Kidney (tissue), 14 donors: ENCODE data around the gene XAB2. TPM values are rescaled to one million over a fixed set of nuclear protein-coding genes. Genes with fewer than 3 reads are reported as not detected.

Source experiments
- DNase-seq, 5 donors: peaks; one replicate each; pipeline ENCODE4 v3.0.0-alpha.2; 2013 to 2020
- FAIRE-seq: peaks from 2 replicates; lab custom pipeline; 2012; peaks lifted over from hg19 to GRCh38; lab: Jason Lieb, UNC
- H3K27ac ChIP-seq, 2 donors: one replicate each; pipeline ENCODE4 v1.7.0; 2013; ENCODE audit warnings: low read depth in 2 of 2, low read length in 2 of 2, inconsistent platforms in 1 of 2
- H3K27me3 ChIP-seq: one replicate; pipeline ENCODE4 v1.7.1; 2013; ENCODE audit warnings: low read length, inconsistent platforms; ENCODE audit not compliant: control insufficient read depth, insufficient read depth
- H3K36me3 ChIP-seq, 3 donors: one replicate each; pipeline versions ENCODE4 v1.7.0 to v1.7.1; 2013; ENCODE audit warnings: low read length in 3 of 3, control low read depth in 1 of 3, inconsistent platforms in 1 of 3; ENCODE audit not compliant: insufficient read depth in 3 of 3, control insufficient read depth in 2 of 3
- H3K4me1 ChIP-seq, 3 donors: one replicate each; pipeline versions ENCODE4 v1.7.0 to v1.7.1; 2013; ENCODE audit warnings: low read length in 3 of 3, inconsistent platforms in 1 of 3, low read depth in 1 of 3; ENCODE audit not compliant: control insufficient read depth in 2 of 3, insufficient read depth in 2 of 3
- H3K4me3 ChIP-seq, 3 donors: one replicate each; pipeline versions ENCODE4 v1.7.0 to v1.8.1; 2013; ENCODE audit warnings: low read length in 3 of 3, control low read depth in 1 of 3, inconsistent platforms in 1 of 3
- H3K9ac ChIP-seq, 3 donors: one replicate each; pipeline versions ENCODE4 v1.7.0 to v1.7.1; 2013; ENCODE audit warnings: low read length in 3 of 3, control low read depth in 1 of 3, inconsistent platforms in 1 of 3
- H3K9me3 ChIP-seq, 3 donors: one replicate each; pipeline versions ENCODE4 v1.7.0 to v1.7.1; 2013; ENCODE audit warnings: low read length in 3 of 3, control low read depth in 1 of 3, inconsistent platforms in 1 of 3; ENCODE audit not compliant: control insufficient read depth in 2 of 3, insufficient read depth in 1 of 3
- intact Hi-C: fragments of 100-400 bp; cut with DNase I; formaldehyde crosslinking; loops from one replicate; pipeline ENCODE4 v1.11.1; 2022
- polyA plus RNA-seq: library from polyadenylated mRNA; stranded (reverse); fragments of 350-450 nt; fragmentation: Illumina TruSeq; extraction: RNeasy Lipid Tissue Mini Kit (QIAGEN cat#74804); gene quantifications from one replicate; pipeline ENCODE4 v1.2.3, GENCODE V29; 2014; ENCODE audit warnings: low read depth, low replicate concordance; ENCODE audit not compliant: insufficient read depth
- total RNA-seq: library from RNA; stranded (reverse); fragmentation: NEBNext Ultra II Directional; extraction: Animal tissue kit (Norgen Biotek cat#: 25700); gene quantifications from one replicate; pipeline ENCODE4 v1.2.1, GENCODE V29; 2021
- TF ChIP-seq, protein P1 (sequence below): IDR thresholded peaks from 3 replicates; pipeline ENCODE4 v1.5.1; 2012; ENCODE audit warnings: mild to moderate bottlenecking, moderate library complexity, borderline replicate concordance; ENCODE audit not compliant: insufficient read depth; ENCODE audit errors: extremely low read depth
- donor health status: control.
- donor health status: control.
- donor health status: control.
- donor health status: control.
- donor health status: control.
- donor health status: DM: yes; HTN: yes; CAD: no.
- donor health status: Normal renal cell carcinoma (clear cell type).

The XAB2 gene
- total and polyA plus RNA-seq, 2 donors from 2014 or later: 34.2 to 44.4 TPM

DNA sequence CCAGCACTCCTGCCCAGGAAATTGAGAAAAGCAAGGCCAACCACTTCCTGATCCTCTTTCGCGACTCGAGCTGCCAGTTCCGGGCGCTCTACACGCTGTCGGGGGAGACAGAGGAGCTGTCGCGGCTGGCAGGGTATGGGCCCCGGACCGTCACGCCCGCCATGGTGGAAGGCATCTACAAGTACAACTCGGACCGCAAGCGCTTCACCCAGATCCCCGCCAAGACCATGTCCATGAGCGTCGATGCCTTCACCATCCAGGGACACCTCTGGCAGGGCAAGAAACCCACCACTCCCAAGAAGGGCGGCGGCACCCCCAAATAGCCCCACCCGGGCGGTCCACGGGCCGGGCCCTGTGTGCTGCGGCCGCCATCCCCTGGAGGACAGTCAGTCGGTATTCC is 11.6 kb downstream of the XAB2 start:
- peak overlapping the region; percentile 93 to 97 for H3K27ac ChIP-seq

DNA sequence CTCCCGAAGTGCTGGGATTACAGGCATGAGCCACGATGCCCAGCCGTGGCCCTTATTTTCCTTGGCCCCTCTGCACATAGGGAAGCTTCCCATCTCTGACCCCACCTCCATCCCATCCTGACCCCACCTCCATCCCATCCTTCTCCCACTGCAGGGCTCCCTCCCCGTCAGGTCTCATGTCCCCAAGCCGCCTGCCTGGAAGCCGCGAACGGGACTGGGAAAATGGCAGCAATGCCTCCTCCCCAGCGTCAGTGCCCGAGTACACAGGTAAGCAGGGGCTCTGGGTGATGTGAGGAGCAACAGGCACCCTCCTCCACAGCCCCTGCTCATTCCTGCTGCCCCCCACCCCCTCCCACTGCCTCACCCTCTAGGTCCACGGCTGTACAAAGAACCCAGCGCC is 12.2 kb downstream of the XAB2 start:
- FAIRE-seq: no peak

More for the DNA sequence above, 11.6 kb downstream of the XAB2 start:
- intact Hi-C loops: no loop called here
- peak overlapping the region in 1 of 3 donors; percentile 58 for H3K9ac ChIP-seq
- DNase-seq (no peak), FAIRE-seq (no peak)
- H3K9me3 ChIP-seq: no peaks in the 10 kb centered on the region
- peaks cover 0 to 27% (median 12%) of the 10 kb centered on the region in 3 donors for H3K4me1 ChIP-seq
- H3K27me3 ChIP-seq: no peaks in the 10 kb centered on the region
- peaks cover under 1 to 23% (median 16%) of the 10 kb centered on the region in 3 donors for H3K36me3 ChIP-seq
- no peak overlapping the region for H3K4me3 ChIP-seq
- TF ChIP-seq, protein P1, sequence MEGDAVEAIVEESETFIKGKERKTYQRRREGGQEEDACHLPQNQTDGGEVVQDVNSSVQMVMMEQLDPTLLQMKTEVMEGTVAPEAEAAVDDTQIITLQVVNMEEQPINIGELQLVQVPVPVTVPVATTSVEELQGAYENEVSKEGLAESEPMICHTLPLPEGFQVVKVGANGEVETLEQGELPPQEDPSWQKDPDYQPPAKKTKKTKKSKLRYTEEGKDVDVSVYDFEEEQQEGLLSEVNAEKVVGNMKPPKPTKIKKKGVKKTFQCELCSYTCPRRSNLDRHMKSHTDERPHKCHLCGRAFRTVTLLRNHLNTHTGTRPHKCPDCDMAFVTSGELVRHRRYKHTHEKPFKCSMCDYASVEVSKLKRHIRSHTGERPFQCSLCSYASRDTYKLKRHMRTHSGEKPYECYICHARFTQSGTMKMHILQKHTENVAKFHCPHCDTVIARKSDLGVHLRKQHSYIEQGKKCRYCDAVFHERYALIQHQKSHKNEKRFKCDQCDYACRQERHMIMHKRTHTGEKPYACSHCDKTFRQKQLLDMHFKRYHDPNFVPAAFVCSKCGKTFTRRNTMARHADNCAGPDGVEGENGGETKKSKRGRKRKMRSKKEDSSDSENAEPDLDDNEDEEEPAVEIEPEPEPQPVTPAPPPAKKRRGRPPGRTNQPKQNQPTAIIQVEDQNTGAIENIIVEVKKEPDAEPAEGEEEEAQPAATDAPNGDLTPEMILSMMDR: no peak

DNA sequence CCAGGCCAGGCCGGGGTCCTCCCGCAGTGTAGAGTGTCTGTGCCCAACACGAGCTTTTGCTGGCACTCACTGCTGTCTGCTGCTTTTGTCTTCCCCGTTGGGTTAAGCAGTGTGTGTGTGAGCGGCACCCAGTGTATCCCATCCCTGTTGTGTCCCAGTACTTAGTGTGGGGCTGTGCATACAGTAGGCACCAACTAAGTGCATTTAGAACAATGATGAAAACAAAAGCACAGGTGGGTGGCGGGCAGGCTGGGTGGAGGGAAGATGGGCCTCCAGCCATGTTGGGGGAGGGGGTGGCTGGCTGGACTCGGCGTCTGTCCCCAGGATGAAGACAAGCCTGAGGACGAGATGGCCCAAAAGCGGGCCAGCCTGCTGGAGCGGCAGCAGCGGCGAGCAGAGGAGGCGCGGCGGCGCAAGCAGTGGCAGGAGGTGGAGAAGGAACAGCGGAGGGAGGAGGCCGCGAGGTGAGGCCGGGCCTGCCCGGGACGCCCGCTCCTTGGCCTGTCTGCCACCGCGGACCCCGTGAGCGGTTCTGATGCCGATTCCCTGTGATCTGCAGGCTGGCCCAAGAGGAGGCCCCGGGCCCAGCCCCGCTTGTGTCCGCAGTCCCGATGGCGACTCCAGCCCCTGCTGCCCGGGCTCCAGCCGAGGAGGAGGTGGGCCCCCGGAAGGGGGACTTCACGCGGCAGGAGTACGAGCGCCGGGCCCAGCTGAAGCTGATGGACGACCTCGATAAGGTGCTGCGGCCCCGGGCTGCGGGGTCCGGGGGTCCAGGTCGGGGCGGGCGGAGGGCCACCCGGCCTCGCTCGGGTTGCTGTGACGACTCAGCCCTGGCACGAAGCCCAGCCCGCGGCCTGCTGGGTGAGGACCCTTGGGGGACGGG is 14.2 kb downstream of the XAB2 start:
- H3K36me3 ChIP-seq: peaks cover 0 to 7% (median under 1%) of the 10 kb centered on the region in 3 donors
- no peaks in the 10 kb centered on the region for H3K27me3 ChIP-seq
- H3K4me1 ChIP-seq: peaks cover 0 to 25% (median 12%) of the 10 kb centered on the region in 3 donors
- TF ChIP-seq, protein P1: no peak
- H3K9me3 ChIP-seq: no peaks in the 10 kb centered on the region
- intact Hi-C loops: no loop called here
- H3K4me3 ChIP-seq: no peak overlapping the region
- no peak overlapping the region for H3K9ac ChIP-seq
- DNase-seq (peak in 1 of 5 donors; percentile 77), FAIRE-seq (no peak)
- H3K27ac ChIP-seq: no peak overlapping the region

More for the DNA sequence above, 12.2 kb downstream of the XAB2 start:
- Histone ChIP-seq H3K27me3 (no peaks in the 10 kb centered on the region), H3K36me3 (peaks cover 0 to 18% (median 11%) of the 10 kb centered on the region in 3 donors), H3K4me1 (peaks cover 0 to 27% (median 12%) of the 10 kb centered on the region in 3 donors), H3K27ac (peak overlapping the region; percentile 36 to 97), H3K9ac (no peak overlapping the region), H3K9me3 (no peaks in the 10 kb centered on the region), H3K4me3 (no peak overlapping the region)
- TF ChIP-seq, protein P1: no peak
- DNase-seq: no peak
- intact Hi-C loops: no loop called here
